CD1c-positive myeloid dendritic cell (primary cell): ENCODE data around the gene CLN5.
A peak's percentile ranks its signal among the peaks of the same experiment; 100 is the strongest.
"Not testable (repeated sequence)": the region's sequence is repeated elsewhere in the genome, so short reads cannot be mapped to it uniquely, and the experiment has no call there.

Source experiments
- DNase-seq: peaks from one replicate; pipeline ENCODE4 v3.0.0-alpha.2; 2016; ENCODE audit errors: extremely low spot score

Gene CLN5

GRCh38 chr13:76991796-76992547, at the start of gene CLN5:
TSS of gene CLN5 (plus strand) at chr13:76992081. CDS start at chr13:76992099, 18 bp downstream.
- peak; percentile 97 for DNase-seq

DNA sequence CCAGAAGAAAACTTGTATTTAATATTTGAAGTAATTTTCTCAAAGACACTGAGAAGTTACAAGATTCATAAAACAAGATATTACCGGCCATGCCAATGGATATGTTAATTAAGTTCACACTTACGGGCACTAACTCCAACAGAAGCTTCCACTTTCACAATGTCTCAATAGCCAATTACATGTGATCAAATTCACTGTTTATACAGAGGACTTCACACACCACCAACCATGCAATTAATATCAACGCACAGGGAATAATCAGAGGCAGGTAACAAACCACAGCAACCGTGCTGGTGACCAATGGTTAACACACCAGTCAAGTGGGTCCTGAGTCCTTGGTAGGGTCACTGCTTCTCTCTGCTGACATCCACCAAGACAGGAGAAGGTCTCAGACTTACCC, 49.5 kb upstream of the CLN5 start:
- no peak for DNase-seq

GRCh38 chr13:76943646-76944045, 48.2 kb upstream of the CLN5 start:
- DNase-seq = no peak

DNA sequence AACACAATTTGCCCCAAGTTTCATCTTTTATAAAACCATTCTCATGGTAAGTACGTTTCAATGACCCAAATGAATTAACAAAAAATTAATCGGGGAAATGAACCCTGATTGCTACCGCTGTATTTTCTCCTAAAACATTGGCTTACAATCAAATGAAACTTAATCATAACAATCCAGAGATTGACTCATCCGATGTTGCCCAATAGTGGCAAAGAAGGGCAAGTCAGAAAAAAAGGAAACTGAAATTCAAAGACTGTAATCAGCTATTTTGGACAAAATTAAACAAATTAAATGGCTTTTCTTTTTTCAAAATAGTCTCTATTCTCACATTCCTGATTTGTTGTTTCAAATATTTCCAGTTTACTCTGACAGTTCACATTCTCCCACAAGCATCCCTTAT, 47.4 kb upstream of the CLN5 start:
- peak; percentile 80 for DNase-seq

DNA sequence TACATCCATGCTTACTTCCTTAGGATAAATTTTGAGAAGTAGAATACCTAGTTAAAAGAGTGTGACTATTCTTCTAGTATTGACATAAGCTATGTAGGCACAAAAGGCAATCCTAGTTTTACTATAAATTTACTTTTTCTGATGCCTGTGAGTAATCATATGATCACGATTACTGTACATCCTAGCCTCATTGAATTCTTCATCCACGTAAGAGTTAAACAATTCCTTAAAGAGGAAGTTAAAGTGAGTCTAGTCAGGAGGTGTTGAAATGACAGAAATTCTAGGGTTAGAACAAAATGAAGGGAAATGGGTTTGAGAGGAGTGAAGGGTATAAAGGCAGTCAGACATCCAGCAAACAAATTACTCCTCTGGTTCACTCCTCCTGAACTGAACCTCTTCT, 43.7 kb upstream of the CLN5 start, which contains the start of gene ACOD1:
Gene ACOD1 (plus strand): TSS at position 363 of the 400 bp plus-strand sequence. CDS start 48 bp downstream, outside the sequence.
- DNase-seq = peak; percentile 35

GRCh38 chr13:76950101-76950500, 41.8 kb upstream of the CLN5 start:
- peak; percentile 23 for DNase-seq

GRCh38 chr13:76953968-76954367, 37.9 kb upstream of the CLN5 start:
- DNase-seq = no peak

DNA sequence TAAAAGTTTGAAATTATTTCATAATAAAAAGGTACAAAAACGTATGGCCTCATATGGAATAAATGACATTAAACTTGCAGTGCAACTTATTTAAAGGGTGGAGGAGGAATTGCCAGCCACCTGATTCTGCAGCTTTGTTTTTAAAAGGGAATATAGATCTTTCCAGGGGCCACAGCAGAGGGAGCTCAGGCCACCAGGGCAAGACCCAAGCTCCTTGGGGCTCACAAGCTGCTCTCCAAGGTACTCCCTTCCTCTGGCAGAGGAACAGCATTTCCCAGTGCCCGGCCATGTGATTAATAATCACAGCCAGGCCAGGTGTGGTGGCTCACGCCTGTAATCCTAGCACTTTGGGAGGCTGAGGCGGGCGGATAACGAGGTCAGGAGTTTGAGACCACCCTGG, 37.3 kb upstream of the CLN5 start:
- DNase-seq = no peak

GRCh38 chr13:76955193-76955592, 36.7 kb upstream of the CLN5 start:
- no peak for DNase-seq

GRCh38 chr13:76955661-76956060, 36.2 kb upstream of the CLN5 start:
- no peak for DNase-seq

DNA sequence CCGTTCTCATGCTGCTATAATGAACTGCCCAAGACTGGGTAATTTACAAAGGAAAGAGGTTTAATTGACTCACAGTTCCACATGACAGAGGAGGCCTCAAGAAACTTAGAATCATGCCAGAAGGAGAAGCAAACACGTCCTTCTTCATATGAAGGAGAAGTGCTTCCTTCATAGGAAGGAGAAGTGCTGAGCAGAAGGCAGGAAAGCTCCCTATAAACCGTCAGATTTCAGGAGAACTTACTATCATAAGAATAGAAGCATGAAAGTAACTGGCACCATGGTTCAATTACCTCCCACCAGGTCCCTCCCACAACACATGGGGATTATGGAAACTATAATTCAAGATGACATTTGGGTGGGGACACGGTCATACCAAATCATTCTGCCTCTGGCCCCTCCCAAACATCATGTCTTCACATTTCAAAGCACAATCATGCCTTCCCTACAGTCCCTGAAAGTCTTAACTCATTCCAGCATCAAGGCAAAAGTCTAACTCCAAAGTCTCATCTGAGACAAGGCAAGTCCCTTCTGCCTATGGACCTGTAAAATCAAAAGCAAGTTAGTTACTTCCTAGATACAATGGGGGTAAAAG, 32.9 kb upstream of the CLN5 start:
- peak; percentile 51 for DNase-seq

DNA sequence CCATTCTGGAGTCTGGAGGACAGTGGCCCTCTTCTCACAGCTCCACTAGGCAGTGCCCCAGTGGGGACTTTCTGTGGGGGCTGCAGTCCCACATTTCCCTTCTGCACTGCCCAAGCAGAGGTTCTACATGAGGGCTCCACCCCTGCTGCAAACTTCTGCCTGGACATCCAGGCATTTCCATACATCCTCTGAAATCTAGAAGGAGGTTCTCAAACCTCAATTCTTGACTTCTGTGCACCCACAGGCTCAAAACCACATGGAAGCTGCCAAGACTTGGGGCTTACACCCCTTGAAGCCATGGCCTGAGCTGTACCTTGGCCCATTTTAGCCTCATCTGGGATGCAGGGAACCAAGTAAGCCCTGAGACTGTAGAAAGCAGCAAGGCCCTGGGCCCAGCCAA, 32.1 kb upstream of the CLN5 start:
- DNase-seq = not testable (repeated sequence)

- no peak for DNase-seq
Observed at GRCh38 chr13:76965759-76966421, 26.0 kb upstream of the CLN5 start.

- no peak for DNase-seq
Observed at GRCh38 chr13:76967031-76967430, 24.9 kb upstream of the CLN5 start.

- DNase-seq = no peak
Observed at GRCh38 chr13:76968041-76968440, 23.8 kb upstream of the CLN5 start.

DNA sequence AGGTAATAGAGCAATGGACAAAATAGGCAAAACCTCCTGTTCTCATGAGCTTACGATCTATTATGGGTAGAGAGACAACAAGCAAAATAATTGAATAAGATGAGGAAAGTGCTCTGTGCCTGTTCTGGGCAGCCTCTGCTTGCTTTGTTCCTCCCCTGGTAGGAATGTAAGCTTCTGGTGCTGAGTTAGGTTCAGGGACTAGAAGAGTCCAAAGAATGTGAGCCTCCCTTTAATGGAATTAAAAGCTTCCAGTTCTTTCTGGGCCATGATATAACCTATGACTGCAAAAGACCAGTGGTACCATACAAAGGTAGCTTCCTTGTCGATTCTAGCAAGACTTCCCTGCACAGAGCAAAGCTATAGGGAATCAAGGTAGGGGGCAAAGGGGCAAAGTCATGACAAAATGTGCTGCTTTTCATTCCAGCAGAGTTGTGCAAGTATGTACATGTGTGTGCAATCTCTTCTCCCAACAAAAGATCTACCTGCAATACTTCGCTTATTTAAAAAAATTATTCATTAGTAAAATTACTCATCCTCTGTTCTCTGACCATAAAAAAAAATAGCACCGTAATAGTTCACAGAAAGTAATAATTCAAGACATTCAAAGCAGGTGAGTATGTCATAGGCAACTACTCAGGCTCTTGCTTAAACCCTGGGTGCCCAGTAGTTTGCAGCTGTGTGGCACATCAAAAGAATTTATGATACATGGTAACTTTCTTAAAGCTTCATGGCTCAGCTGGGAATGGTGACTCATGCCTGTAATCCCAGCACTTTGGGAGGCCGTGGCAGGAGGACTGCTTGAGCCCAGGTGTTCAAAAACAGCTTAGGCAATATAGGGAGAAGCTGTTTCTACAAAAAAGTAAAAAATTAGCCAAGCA, 22.2 kb upstream of the CLN5 start:
- DNase-seq = no peak

- no peak for DNase-seq
Observed at GRCh38 chr13:76971215-76971614, 20.7 kb upstream of the CLN5 start.

DNA sequence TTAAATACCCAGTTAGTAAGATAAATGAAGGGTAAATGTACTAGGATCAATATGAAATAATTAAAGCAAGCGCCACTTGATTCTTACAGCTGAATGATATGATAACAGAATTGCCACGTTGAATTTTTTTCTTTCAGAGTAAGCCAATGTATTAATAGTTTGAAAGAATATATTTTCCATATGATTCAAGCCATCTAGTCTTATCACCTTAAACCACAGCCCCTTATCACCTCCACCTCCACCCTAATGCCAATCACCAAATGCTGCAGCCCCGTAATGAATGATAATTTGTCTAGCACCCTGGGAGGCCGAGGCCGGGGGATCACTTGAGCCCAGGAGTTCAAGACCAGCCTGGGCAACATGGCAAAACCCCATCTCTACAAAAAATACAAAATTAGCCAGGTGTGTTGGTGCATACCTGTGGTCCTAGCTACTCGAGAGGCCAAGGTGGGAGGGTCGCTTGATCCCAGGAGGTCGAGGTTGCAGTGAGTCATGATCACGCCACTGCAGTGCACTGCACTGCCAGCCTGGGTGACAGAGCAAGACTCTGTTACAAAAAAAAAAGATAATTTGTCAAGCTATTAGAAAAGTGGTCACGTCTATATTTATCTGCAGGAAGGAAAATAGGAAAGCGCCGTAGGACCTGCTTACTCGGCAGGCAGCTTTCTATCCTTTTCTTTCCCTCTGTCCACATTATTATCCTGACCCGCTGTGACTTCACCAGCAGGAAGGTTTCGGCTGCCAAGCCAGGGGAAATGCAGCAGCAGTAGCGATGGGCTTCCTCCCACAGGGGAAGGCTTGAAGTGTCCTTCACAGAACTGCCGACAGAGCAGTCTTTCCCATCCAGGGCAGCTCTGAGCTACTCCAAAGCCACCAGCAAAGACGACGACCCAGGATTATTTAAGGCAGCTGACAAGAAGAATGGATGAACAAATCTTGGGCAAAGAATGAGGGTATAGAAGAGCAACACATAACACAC, 19.7 kb upstream of the CLN5 start:
- DNase-seq = no peak

- DNase-seq = no peak
Observed at GRCh38 chr13:76973920-76974617, 17.8 kb upstream of the CLN5 start.

DNA sequence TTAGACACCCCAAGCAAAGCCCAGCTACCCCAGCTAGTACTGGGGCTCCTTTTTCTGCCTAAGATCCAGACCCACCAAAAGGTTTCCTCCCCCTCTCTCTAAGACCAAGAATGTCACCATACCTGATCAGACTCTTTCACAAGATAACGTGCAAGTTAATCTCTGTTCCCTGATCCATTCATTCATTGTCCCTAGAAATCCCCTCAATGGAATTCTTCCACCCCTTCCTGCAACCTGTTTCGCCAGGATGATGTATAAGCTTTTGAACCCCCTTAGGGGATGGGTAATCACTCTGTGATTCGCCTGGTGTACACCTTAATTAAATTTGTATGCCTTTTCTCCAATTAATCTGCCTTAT, 17.3 kb upstream of the CLN5 start:
- no peak for DNase-seq
